H1 (cell line): ENCODE data around the gene CNR1. TPM values are rescaled to one million over a fixed set of nuclear protein-coding genes. Genes with fewer than 3 reads are reported as not detected.

Experiments
- BACH1 ChIP-seq: IDR thresholded peaks from 2 replicates; pipeline ENCODE4 v1.6.1; 2012; ENCODE audit warnings: low read length, improper control_type of control experiment
- CBX8 ChIP-seq: fragments of 300-800, 300-1000 bp; sonication (generic); IDR thresholded peaks from 2 replicates; pipeline ENCODE4 v1.7.1; 2016; ENCODE audit warnings: low read depth, low read length, borderline replicate concordance
- E2F6 ChIP-seq: IDR thresholded peaks from 2 replicates; pipeline ENCODE4 v1.6.1; 2012; ENCODE audit warnings: inconsistent platforms
- EP300 ChIP-seq, 2 experiments: IDR thresholded peaks; 1 replicate in 1 of 2; 2 replicates in 1 of 2; pipeline ENCODE4 v1.6.1; 2011 to 2012; ENCODE audit warnings: low read depth in 2 of 2, low read length in 2 of 2, mild to moderate bottlenecking in 2 of 2, borderline replicate concordance in 1 of 2, inconsistent platforms in 1 of 2, moderate library complexity in 1 of 2
- HDAC6 ChIP-seq: IDR thresholded peaks from one replicate; pipeline ENCODE4 v1.7.1; 2012; ENCODE audit warnings: low read depth, mild to moderate bottlenecking, inconsistent platforms, low read length, moderate library complexity
- JUN ChIP-seq: IDR thresholded peaks from 2 replicates; pipeline ENCODE4 v1.6.1; 2011; ENCODE audit warnings: low read depth, mild to moderate bottlenecking, improper control_type of control experiment, low read length
- TAF7 ChIP-seq: optimal IDR thresholded peaks from 2 replicates; pipeline ENCODE3; 2011; ENCODE audit warnings: low read depth, mild to moderate bottlenecking, inconsistent platforms, low read length, moderate library complexity, borderline replicate concordance
- TBP ChIP-seq: IDR thresholded peaks from 2 replicates; pipeline ENCODE4 v1.6.1; 2011; ENCODE audit warnings: low read depth, low read length, improper control_type of control experiment
- YY1 ChIP-seq: IDR thresholded peaks from 2 replicates; pipeline ENCODE4 v1.6.1; 2011; ENCODE audit warnings: low read depth, mild to moderate bottlenecking, low read length
- polyA plus RNA-seq, 7 experiments: library from polyadenylated mRNA; depleted of rRNA in 3 of 7; stranded (reverse) in 5 of 7; unstranded in 2 of 7; fragments of >200 nt in 5 of 7; fragments of 200-250 nt in 2 of 7; gene quantifications; 1 replicate in 5 of 7; 2 replicates in 1 of 7; 4 replicates in 1 of 7; pipeline versions ENCODE4 v1.2.1 to v1.2.3, GENCODE V29; 2011 to 2013; ENCODE audit warnings: missing spikeins in 2 of 7, mixed read lengths in 2 of 7
- total RNA-seq: library from RNA; stranded (reverse); fragmentation: NEBNext Ultra II Directional; extraction: Animal tissue kit (Norgen Biotek cat#: 25700); gene quantifications from 2 replicates; pipeline ENCODE4 v1.2.1, GENCODE V29; 2021
- TF ChIP-seq, protein P1 (sequence below): fragments of 300-600 bp; sonication (generic); IDR thresholded peaks from 2 replicates; pipeline ENCODE4 v1.7.1; 2012; ENCODE audit warnings: low read length, moderate library complexity, mild to moderate bottlenecking, inconsistent platforms; ENCODE audit not compliant: insufficient replicate concordance

CNR1 gene
- total and polyA plus RNA-seq, 2 of the 8 experiments (the other 6 are each of a cell fraction or from before 2014, with no cell fraction given), result 0.83 to 3.1 TPM

DNA sequence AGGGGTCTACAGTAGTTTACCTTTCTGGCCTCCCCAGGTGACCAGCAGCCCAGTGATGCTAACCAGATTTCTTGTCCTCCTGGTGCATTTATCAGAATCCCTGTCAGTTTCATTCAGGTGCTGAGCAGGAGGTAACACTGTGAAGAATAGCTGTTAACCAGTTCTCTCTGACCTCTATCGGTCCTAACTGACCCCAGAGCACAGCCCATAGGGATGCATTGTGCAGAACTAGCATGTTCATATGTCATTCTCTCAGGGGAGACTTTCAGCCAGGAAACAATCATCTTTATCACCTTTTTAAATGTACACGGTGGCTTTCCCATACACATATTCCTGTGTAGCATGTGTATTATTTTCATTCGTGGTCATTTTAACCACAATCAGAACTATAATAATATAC, 49.9 kb downstream of the CNR1 start (continued):
- TF ChIP-seq, protein P1, sequence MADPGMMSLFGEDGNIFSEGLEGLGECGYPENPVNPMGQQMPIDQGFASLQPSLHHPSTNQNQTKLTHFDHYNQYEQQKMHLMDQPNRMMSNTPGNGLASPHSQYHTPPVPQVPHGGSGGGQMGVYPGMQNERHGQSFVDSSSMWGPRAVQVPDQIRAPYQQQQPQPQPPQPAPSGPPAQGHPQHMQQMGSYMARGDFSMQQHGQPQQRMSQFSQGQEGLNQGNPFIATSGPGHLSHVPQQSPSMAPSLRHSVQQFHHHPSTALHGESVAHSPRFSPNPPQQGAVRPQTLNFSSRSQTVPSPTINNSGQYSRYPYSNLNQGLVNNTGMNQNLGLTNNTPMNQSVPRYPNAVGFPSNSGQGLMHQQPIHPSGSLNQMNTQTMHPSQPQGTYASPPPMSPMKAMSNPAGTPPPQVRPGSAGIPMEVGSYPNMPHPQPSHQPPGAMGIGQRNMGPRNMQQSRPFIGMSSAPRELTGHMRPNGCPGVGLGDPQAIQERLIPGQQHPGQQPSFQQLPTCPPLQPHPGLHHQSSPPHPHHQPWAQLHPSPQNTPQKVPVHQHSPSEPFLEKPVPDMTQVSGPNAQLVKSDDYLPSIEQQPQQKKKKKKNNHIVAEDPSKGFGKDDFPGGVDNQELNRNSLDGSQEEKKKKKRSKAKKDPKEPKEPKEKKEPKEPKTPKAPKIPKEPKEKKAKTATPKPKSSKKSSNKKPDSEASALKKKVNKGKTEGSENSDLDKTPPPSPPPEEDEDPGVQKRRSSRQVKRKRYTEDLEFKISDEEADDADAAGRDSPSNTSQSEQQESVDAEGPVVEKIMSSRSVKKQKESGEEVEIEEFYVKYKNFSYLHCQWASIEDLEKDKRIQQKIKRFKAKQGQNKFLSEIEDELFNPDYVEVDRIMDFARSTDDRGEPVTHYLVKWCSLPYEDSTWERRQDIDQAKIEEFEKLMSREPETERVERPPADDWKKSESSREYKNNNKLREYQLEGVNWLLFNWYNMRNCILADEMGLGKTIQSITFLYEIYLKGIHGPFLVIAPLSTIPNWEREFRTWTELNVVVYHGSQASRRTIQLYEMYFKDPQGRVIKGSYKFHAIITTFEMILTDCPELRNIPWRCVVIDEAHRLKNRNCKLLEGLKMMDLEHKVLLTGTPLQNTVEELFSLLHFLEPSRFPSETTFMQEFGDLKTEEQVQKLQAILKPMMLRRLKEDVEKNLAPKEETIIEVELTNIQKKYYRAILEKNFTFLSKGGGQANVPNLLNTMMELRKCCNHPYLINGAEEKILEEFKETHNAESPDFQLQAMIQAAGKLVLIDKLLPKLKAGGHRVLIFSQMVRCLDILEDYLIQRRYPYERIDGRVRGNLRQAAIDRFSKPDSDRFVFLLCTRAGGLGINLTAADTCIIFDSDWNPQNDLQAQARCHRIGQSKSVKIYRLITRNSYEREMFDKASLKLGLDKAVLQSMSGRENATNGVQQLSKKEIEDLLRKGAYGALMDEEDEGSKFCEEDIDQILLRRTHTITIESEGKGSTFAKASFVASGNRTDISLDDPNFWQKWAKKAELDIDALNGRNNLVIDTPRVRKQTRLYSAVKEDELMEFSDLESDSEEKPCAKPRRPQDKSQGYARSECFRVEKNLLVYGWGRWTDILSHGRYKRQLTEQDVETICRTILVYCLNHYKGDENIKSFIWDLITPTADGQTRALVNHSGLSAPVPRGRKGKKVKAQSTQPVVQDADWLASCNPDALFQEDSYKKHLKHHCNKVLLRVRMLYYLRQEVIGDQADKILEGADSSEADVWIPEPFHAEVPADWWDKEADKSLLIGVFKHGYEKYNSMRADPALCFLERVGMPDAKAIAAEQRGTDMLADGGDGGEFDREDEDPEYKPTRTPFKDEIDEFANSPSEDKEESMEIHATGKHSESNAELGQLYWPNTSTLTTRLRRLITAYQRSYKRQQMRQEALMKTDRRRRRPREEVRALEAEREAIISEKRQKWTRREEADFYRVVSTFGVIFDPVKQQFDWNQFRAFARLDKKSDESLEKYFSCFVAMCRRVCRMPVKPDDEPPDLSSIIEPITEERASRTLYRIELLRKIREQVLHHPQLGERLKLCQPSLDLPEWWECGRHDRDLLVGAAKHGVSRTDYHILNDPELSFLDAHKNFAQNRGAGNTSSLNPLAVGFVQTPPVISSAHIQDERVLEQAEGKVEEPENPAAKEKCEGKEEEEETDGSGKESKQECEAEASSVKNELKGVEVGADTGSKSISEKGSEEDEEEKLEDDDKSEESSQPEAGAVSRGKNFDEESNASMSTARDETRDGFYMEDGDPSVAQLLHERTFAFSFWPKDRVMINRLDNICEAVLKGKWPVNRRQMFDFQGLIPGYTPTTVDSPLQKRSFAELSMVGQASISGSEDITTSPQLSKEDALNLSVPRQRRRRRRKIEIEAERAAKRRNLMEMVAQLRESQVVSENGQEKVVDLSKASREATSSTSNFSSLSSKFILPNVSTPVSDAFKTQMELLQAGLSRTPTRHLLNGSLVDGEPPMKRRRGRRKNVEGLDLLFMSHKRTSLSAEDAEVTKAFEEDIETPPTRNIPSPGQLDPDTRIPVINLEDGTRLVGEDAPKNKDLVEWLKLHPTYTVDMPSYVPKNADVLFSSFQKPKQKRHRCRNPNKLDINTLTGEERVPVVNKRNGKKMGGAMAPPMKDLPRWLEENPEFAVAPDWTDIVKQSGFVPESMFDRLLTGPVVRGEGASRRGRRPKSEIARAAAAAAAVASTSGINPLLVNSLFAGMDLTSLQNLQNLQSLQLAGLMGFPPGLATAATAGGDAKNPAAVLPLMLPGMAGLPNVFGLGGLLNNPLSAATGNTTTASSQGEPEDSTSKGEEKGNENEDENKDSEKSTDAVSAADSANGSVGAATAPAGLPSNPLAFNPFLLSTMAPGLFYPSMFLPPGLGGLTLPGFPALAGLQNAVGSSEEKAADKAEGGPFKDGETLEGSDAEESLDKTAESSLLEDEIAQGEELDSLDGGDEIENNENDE, result no peak
- TF ChIP-seq HDAC6, result no peak
- no peak for TF ChIP-seq E2F6
- TF ChIP-seq TBP, result no peak
- no peak for TF ChIP-seq CBX8
- TF ChIP-seq EP300 (IDR thresholded peaks at IDR 0.05; ENCODE audit: borderline replicate concordance in 1 of 2, low read depth in 2 of 2, low read length in 2 of 2), result no peak
- TF ChIP-seq YY1, result no peak
- no peak for TF ChIP-seq JUN
- TF ChIP-seq BACH1, result no peak
- TF ChIP-seq TAF7, result no peak
